ENCODE measurements around the gene RAB31. TPM values are rescaled to one million over a fixed set of nuclear protein-coding genes. Genes with fewer than 3 reads are reported as not detected.

RAB31 gene
- total RNA-seq, 4 donors from 2014 or later, result 27.1 to 54.4 (median 44.3) TPM

DNA sequence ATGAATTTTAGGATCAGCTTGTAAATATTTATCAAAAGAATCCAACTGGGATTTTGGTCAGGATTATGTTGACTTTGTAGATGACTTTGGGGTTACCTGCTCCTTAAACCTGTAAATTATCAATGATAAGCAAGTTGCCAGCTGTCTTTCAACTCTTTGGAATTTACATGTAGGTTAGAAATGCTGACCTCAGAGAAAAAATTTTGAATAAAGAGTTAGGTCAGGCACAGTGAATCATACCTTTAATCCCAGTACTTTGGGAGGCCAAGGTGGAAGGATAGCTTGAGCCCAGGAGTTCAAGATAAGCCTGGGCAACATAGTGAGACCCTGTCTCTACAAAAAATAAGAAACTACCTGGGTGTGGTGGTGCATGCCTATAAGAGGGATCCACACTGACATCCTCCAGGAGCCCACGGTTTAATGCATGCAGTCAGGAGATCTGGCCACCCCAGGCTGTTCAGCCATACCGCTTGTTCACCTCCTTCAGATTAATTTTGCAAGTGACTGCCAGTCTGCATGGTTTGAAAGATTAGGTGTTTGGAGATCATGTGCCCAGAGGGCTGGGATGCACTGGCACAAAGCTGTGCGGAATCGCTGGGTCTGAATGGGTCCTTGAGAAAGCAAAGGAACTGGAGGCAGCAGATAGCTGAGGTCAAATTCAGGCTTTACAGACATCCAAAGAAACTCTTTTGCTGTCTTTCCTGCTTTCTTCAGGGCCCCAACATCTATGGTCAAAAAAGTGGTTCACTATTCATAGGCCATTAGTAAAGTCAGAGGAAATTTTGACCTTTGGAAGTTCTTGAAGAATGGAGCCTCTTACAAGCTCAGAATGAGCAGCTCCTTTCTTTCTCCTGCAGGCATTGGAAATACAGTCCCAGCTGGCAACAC, 94.3 kb downstream of the RAB31 start:
- whole genome bisulfite sequencing, 2 donors, result 71 to 80% methylated on average over 4 of the region's 4 CpGs
- Histone ChIP-seq H3K27me3 (no peaks in the 10 kb centered on the region), H3K4me1 (peaks cover 0 to 54% (median 43%) of the 10 kb centered on the region in 4 donors), H3K27ac (peak overlapping the region in 2 of 4 donors; percentile 76 to 87), H3K36me3 (no peaks in the 10 kb centered on the region), H3K9me3 (no peaks in the 10 kb centered on the region), H3K4me3 (no peak overlapping the region)
- TF ChIP-seq, protein P1, sequence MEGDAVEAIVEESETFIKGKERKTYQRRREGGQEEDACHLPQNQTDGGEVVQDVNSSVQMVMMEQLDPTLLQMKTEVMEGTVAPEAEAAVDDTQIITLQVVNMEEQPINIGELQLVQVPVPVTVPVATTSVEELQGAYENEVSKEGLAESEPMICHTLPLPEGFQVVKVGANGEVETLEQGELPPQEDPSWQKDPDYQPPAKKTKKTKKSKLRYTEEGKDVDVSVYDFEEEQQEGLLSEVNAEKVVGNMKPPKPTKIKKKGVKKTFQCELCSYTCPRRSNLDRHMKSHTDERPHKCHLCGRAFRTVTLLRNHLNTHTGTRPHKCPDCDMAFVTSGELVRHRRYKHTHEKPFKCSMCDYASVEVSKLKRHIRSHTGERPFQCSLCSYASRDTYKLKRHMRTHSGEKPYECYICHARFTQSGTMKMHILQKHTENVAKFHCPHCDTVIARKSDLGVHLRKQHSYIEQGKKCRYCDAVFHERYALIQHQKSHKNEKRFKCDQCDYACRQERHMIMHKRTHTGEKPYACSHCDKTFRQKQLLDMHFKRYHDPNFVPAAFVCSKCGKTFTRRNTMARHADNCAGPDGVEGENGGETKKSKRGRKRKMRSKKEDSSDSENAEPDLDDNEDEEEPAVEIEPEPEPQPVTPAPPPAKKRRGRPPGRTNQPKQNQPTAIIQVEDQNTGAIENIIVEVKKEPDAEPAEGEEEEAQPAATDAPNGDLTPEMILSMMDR (IDR thresholded peaks at IDR 0.05), result no peak
- TF ChIP-seq POLR2A (IDR thresholded peaks at IDR 0.05), result no peak
- no peak for TF ChIP-seq EP300 (IDR thresholded peaks at IDR 0.05)
- no peak for DNase-seq (ENCODE audit: low spot score in 2 of 2)

DNA sequence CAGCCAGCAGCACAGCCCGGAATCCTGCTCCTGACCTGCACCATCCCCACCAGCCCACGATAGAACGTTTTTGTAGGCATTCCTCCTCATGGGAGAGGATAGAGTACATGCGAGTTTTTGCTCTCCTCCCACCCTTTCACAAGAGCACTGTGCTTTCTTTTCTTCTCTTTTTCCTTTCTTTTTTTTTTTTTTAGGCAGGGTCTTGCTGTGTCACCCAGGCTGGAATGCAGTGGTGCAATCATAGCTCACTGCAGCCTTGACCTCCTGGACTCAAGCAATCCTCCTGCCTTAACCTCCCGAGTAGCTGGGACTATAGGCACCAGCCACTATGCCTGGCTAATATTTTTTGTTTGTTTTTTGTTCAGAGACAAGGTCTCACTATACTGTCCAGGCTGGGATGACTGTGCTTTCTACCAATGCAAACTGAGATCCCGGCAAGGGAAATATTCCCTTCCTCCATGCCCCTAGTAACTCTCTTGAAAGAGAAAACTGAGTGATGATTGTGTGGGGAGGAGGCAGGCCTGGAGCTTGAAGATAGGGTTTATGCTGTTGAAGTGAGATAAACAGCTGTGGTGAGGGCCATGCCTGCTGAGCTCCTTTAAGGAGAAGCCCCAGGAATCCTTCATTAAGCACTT, 95.1 kb downstream of the RAB31 start:
- no peak for DNase-seq (ENCODE audit: low spot score in 2 of 2)
- Histone ChIP-seq H3K9me3 (no peaks in the 10 kb centered on the region), H3K27me3 (no peaks in the 10 kb centered on the region), H3K4me1 (peaks cover 0 to 54% (median 44%) of the 10 kb centered on the region in 4 donors), H3K36me3 (no peaks in the 10 kb centered on the region), H3K4me3 (no peak overlapping the region), H3K27ac (peak overlapping the region in 3 of 4 donors; percentile 40 to 87 (median 76))
- WGBS, 2 donors, result 25 to 36% methylated on average over 6 of the region's 6 CpGs
- TF ChIP-seq, protein P1 (IDR thresholded peaks at IDR 0.05), result no peak

DNA sequence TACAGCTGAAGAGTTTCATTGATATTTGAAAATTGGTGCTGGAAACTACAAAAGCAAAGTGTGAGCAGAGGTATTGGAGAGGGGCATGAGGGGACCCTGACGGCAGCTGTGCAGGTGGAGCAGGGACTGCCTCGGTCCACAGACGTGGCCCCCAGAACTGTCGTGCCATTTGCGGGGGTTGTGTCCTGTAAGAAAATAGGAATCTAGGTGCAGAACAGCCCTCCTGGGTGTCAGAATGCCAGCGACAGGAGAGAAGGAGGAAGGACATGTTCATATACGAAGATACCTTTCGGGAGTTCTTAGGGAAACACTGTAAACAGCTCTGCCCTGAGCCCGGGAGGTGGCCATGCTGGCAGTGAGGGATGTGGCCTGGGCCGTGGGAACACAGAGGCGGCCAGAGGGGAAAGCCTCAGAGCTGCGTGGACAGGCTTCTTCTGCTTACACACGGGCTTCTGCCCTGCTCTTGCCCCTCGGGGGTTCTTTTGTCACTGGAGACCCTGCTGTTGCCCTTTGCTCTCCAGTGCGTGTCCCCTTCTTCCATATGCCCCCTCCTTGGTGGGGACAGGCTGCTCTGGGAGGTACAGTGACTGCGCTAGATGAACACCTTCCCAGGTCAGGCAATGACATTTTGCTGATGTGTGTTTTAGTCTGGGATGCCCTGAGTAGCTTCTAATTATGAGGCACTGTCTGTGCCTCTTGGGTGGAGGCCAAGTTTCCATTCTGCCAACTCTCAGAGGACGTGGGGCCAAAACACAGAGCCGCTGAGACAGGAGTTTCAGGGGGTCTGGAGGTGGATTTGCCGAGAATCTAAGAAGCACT, 95.8 kb downstream of the RAB31 start:
- Histone ChIP-seq H3K36me3 (no peaks in the 10 kb centered on the region), H3K27ac (peak overlapping the region; percentile 34 to 87 (median 58)), H3K4me3 (no peak overlapping the region), H3K27me3 (no peaks in the 10 kb centered on the region), H3K4me1 (peaks cover 0 to 60% (median 47%) of the 10 kb centered on the region in 4 donors), H3K9me3 (no peaks in the 10 kb centered on the region)
- DNase-seq (ENCODE audit: low spot score in 2 of 2), result no peak
- no peak for TF ChIP-seq EP300 (IDR thresholded peaks at IDR 0.05)
- no peak for TF ChIP-seq POLR2A (IDR thresholded peaks at IDR 0.05)
- TF ChIP-seq, protein P1 (IDR thresholded peaks at IDR 0.05), result no peak
- 49 to 57% methylated on average over 17 to 18 of the region's 19 CpGs for WGBS, 2 donors

DNA sequence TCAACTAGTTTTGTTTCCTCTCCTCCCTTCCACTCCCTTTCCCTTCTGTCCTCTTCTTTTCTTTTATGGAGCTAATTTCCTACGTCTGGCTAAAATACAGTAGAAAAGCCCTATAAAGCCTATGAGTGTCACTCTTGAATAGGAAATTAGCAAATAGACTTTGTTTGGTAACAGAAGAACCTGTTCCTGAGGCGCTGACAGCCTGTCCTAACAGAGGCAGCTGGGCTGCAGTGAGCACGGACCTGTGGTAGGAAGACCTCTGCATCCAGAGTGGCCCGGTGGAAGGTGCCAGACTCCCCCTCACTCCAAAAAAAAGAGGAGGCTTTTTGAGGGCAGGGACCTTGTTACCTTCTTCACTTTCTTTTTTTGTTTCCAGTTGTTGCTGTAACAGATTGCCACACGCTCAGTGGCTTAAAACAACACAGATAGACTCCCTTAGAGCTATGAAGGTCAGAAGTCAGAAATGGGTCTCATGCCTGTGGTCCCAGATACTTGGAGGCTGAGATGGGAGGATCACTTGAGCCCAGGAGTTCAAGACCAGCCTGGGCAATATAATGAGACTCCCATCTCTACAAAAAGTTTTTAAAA, 96.5 kb downstream of the RAB31 start:
- Histone ChIP-seq H3K27me3 (no peaks in the 10 kb centered on the region), H3K4me3 (no peak overlapping the region), H3K36me3 (no peaks in the 10 kb centered on the region), H3K27ac (peak overlapping the region; percentile 34 to 87 (median 58)), H3K4me1 (peaks cover 0 to 67% (median 53%) of the 10 kb centered on the region in 4 donors), H3K9me3 (no peaks in the 10 kb centered on the region)
- no peak for DNase-seq (ENCODE audit: low spot score in 2 of 2)
- TF ChIP-seq, protein P1 (IDR thresholded peaks at IDR 0.05), result no peak
- no peak for TF ChIP-seq POLR2A (IDR thresholded peaks at IDR 0.05)
- no peak for TF ChIP-seq EP300 (IDR thresholded peaks at IDR 0.05)
- 60 to 79% methylated on average over 5 of the region's 5 CpGs for WGBS, 2 donors

All from tibial nerve (tissue), 4 donors.